H1 (cell line): Measurements from ENCODE around the gene LITAFD. TPM values are rescaled to one million over a fixed set of nuclear protein-coding genes. Genes with fewer than 3 reads are reported as not detected.

Source experiments
- SP2 ChIP-seq: IDR thresholded peaks from 2 replicates; pipeline ENCODE4 v1.6.1; 2012; ENCODE audit warnings: mild to moderate bottlenecking, low read length, inconsistent platforms
- polyA plus RNA-seq, 7 experiments: library from polyadenylated mRNA; depleted of rRNA in 3 of 7; stranded (reverse) in 5 of 7; unstranded in 2 of 7; fragments of >200 nt in 5 of 7; fragments of 200-250 nt in 2 of 7; gene quantifications; 1 replicate in 5 of 7; 2 replicates in 1 of 7; 4 replicates in 1 of 7; pipeline versions ENCODE4 v1.2.1 to v1.2.3, GENCODE V29; 2011 to 2013; ENCODE audit warnings: missing spikeins in 2 of 7, mixed read lengths in 2 of 7
- total RNA-seq: library from RNA; stranded (reverse); fragmentation: NEBNext Ultra II Directional; extraction: Animal tissue kit (Norgen Biotek cat#: 25700); gene quantifications from 2 replicates; pipeline ENCODE4 v1.2.1, GENCODE V29; 2021
- TF ChIP-seq, protein P1 (sequence below): IDR thresholded peaks from 2 replicates; pipeline ENCODE4 v1.6.1; 2012; ENCODE audit warnings: low read length, inconsistent platforms
- TF ChIP-seq, protein P2 (sequence below), 3 experiments: IDR thresholded peaks; 1 replicate in 2 of 3; 2 replicates in 1 of 3; pipeline versions ENCODE4 v1.5.1 to v1.6.1; 2011; ENCODE audit warnings: low read length in 3 of 3, mild to moderate bottlenecking in 3 of 3, inconsistent platforms in 2 of 3, low read depth in 1 of 3, moderate library complexity in 1 of 3; ENCODE audit not compliant: insufficient read depth in 1 of 3; ENCODE audit errors: control extremely low read depth in 1 of 3

The LITAFD gene
- total and polyA plus RNA-seq, 2 of the 8 experiments (the other 6 are each of a cell fraction or from before 2014, with no cell fraction given) = not detected

GRCh38 chr16:8855051-8855786, 26.9 kb upstream of the LITAFD start (continued):
- TF ChIP-seq, protein P1, sequence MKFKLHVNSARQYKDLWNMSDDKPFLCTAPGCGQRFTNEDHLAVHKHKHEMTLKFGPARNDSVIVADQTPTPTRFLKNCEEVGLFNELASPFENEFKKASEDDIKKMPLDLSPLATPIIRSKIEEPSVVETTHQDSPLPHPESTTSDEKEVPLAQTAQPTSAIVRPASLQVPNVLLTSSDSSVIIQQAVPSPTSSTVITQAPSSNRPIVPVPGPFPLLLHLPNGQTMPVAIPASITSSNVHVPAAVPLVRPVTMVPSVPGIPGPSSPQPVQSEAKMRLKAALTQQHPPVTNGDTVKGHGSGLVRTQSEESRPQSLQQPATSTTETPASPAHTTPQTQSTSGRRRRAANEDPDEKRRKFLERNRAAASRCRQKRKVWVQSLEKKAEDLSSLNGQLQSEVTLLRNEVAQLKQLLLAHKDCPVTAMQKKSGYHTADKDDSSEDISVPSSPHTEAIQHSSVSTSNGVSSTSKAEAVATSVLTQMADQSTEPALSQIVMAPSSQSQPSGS = no peak
- TF ChIP-seq, protein P2, sequence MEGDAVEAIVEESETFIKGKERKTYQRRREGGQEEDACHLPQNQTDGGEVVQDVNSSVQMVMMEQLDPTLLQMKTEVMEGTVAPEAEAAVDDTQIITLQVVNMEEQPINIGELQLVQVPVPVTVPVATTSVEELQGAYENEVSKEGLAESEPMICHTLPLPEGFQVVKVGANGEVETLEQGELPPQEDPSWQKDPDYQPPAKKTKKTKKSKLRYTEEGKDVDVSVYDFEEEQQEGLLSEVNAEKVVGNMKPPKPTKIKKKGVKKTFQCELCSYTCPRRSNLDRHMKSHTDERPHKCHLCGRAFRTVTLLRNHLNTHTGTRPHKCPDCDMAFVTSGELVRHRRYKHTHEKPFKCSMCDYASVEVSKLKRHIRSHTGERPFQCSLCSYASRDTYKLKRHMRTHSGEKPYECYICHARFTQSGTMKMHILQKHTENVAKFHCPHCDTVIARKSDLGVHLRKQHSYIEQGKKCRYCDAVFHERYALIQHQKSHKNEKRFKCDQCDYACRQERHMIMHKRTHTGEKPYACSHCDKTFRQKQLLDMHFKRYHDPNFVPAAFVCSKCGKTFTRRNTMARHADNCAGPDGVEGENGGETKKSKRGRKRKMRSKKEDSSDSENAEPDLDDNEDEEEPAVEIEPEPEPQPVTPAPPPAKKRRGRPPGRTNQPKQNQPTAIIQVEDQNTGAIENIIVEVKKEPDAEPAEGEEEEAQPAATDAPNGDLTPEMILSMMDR (IDR thresholded peaks at IDR 0.05; ENCODE audit: control extremely low read depth in 1 of 3, insufficient read depth in 1 of 3, low read depth in 1 of 3, low read length in 3 of 3) = peak; percentile 16 to 31 (median 29); a peak in 2 of 4 replicates
- TF ChIP-seq SP2 = no peak
